ENCODE measurements around the gene PAOX. TPM values are rescaled to one million over a fixed set of nuclear protein-coding genes. Genes with fewer than 3 reads are reported as not detected.

PAOX gene
- total and polyA plus RNA-seq, 12 donors, result 1.5 to 4.4 (median 3.0) TPM

DNA sequence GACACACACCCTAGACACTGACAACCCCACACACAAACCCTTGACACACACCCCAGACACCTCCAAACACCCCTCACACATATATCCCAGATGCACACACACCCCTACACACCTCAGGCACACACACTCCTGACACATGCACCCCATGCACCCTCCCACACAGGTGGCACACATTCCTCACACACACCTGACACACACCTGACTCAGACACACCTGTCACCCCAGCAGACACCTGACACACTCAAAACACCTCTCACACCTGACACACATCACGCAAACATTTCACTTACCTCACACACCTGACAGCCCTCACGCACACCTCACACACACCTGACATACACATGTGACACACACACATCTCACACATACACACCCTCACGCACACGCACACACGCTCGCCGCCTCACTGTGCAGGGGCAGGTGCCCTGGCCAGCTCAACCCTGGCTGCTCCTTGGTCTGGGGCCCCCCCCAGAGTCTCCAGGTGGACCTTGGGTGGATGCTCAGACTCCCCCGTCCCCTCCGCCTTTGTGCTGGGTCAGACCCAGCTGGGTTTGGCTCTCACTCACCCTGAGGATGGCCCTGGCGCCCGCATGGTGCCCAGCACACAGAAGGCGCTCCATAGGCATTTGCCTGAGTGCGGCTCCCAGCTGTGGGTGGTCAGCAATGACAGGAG, 39.2 kb upstream of the PAOX start:
- intact Hi-C loops (cut with DNase I), result loop anchor here in 1 of 10 donors (10.0 kb wide), 1 partner anchor 185 kb away; the partner anchor contains the start of gene CYP2E1
- Histone ChIP-seq H3K27ac (no peak overlapping the region), H3K9me3 (no peaks in the 10 kb centered on the region), H3K27me3 (peaks cover 20 to 93% (median 84%) of the 10 kb centered on the region in 7 donors), H3K4me3 (no peak overlapping the region), H3K36me3 (no peaks in the 10 kb centered on the region), H3K4me1 (peaks cover 12 to 21% (median 19%) of the 10 kb centered on the region in 9 donors)
- ATAC-seq, result no peak
- no peak for TF ChIP-seq CTCF (IDR thresholded peaks at IDR 0.05)
- WGBS, 2 donors, result 92 to 95% methylated on average over 13 of the region's 13 CpGs
- no peak for DNase-seq

- Histone ChIP-seq H3K27me3 (peaks cover under 1 to 93% (median 78%) of the 10 kb centered on the region in 7 donors), H3K4me1 (no peaks in the 10 kb centered on the region), H3K4me3 (no peak overlapping the region), H3K36me3 (no peaks in the 10 kb centered on the region), H3K27ac (no peak overlapping the region), H3K9me3 (no peaks in the 10 kb centered on the region)
- 86 to 91% methylated on average over 4 of the region's 4 CpGs for WGBS, 2 donors
- intact Hi-C loops (cut with DNase I), result no loop called here
- no peak for ATAC-seq
- no peak for DNase-seq
- no peak for TF ChIP-seq CTCF (IDR thresholded peaks at IDR 0.05)
Measured at GRCh38 chr10:133341983-133342382, 37.1 kb upstream of the PAOX start.

DNA sequence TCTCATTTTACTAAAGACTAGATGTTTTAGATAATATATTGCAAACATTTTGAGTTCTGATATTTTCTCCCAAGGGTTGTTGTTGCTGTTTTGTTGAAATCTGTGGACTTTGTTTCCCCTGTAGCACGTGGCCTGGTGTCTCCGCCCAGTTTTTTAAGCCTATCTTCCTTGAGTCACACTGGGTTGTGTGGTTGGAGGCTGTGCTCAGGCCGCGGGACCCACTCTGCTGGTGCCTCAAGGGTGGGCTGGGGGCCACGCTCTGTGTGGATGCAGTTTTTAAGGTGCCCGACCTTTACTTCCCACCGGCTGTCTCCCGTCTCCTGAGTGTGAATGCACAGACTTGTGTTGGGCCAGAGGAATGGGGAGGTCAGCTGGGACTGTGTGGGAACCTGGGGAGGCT, 36.1 kb upstream of the PAOX start:
- Histone ChIP-seq H3K9me3 (no peaks in the 10 kb centered on the region), H3K4me1 (no peaks in the 10 kb centered on the region), H3K36me3 (no peaks in the 10 kb centered on the region), H3K27me3 (peaks cover 0 to 93% (median 78%) of the 10 kb centered on the region in 7 donors), H3K4me3 (no peak overlapping the region), H3K27ac (no peak overlapping the region)
- TF ChIP-seq CTCF (IDR thresholded peaks at IDR 0.05), result no peak
- DNase-seq (no peak), ATAC-seq (no peak)
- intact Hi-C loops (cut with DNase I), result no loop called here
- WGBS, 2 donors, result 73 to 80% methylated on average over 8 of the region's 8 CpGs

DNA sequence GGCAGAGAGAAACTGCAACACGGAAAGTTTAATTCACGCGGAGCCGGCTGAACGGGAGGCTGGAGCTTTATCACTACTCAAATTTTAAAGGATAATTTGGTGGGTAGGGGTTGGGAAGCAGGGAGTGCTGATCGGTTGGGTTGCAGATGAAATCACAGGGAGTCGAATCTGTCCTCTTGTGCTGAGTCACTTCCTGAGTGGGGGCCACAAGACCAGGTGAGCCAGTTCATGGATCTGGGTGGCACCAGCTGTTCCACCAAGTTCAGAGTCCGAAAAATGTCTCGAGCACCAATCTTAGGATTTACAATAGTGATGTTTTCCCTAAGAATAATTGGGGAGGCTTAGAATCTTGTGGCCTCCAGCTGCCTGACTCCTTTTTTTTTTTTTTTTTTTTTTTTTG, 35.5 kb upstream of the PAOX start:
- ATAC-seq, result no peak
- DNase-seq, result no peak
- H3K27me3 ChIP-seq, result peaks cover 0 to 95% (median 77%) of the 10 kb centered on the region in 7 donors
- H3K27ac ChIP-seq, result no peak overlapping the region
- no peaks in the 10 kb centered on the region for H3K9me3 ChIP-seq
- H3K36me3 ChIP-seq, result no peaks in the 10 kb centered on the region
- intact Hi-C loops (cut with DNase I), result no loop called here
- no peak for TF ChIP-seq CTCF (IDR thresholded peaks at IDR 0.05)
- H3K4me1 ChIP-seq, result no peaks in the 10 kb centered on the region
- WGBS, 2 donors, result 56 to 58% methylated on average over 9 of the region's 9 CpGs
- H3K4me3 ChIP-seq, result no peak overlapping the region

Measured in heart right ventricle (tissue), 16 donors.